Hematopoietic multipotent progenitor cell (in vitro differentiated cells): ENCODE data around the gene MUC5B. TPM values are rescaled to one million over a fixed set of nuclear protein-coding genes. Genes with fewer than 3 reads are reported as not detected.

Experiments used
- DNase-seq, 3 donors: peaks; one replicate each; pipeline ENCODE4 v3.0.0-alpha.2; 2011 to 2015; ENCODE audit warnings: low read depth in 2 of 3, low spot score in 2 of 3
- small RNA-seq: library from RNA; depleted of rRNA; stranded (forward); fragments of <200 nt; gene quantifications from one replicate; pipeline ENCODE3, GENCODE V24; 2012
- total RNA-seq: library from RNA; depleted of rRNA; stranded (reverse); fragments of >200 nt; gene quantifications from one replicate; pipeline ENCODE4 v1.2.3, GENCODE V29; 2012

Gene MUC5B
- total RNA-seq, 1 donor: under 0.01 TPM

GRCh38 chr11:1306186-1307162 is 83.6 kb downstream of the MUC5B start:
- DNase-seq: no peak

- DNase-seq: peak in 2 of 3 donors; percentile 41 to 46
Measured at GRCh38 chr11:1307163-1307870, 84.5 kb downstream of the MUC5B start.

DNA sequence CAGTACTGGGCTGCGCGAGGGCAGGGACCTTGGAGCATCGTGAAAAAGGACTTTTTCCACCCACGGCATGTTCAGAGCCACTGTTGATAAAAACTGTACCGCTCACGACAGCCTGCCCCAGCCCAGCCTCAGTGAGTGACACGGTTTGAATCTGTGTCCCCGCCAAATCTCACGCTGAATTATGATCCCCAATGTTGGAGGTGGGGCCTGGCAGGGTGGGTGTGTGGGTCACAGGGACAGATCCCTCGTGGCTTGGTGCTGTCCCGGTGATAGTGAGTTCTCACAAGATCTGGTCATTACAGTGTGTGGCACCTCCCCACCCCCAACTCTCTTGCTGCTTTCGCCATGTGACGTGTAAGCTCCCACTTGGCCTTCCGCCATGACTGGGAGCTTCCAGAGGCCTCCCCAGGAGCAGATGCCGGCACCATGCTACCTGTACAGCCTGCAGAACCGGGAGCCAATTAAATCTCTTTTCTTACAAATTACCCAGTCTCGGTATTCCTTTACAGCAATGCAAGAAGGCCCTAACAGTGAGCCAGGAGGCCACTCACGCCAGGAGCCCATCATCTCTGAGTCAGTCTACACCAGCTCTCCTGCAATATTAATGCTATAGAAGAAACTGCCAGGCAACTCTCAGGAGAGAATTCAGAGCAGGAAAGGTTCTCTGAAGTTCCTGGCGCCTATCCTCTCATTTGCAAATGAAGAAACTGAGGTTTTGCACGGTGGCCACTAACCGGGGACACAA is 85.3 kb downstream of the MUC5B start:
- no peak for DNase-seq

DNA sequence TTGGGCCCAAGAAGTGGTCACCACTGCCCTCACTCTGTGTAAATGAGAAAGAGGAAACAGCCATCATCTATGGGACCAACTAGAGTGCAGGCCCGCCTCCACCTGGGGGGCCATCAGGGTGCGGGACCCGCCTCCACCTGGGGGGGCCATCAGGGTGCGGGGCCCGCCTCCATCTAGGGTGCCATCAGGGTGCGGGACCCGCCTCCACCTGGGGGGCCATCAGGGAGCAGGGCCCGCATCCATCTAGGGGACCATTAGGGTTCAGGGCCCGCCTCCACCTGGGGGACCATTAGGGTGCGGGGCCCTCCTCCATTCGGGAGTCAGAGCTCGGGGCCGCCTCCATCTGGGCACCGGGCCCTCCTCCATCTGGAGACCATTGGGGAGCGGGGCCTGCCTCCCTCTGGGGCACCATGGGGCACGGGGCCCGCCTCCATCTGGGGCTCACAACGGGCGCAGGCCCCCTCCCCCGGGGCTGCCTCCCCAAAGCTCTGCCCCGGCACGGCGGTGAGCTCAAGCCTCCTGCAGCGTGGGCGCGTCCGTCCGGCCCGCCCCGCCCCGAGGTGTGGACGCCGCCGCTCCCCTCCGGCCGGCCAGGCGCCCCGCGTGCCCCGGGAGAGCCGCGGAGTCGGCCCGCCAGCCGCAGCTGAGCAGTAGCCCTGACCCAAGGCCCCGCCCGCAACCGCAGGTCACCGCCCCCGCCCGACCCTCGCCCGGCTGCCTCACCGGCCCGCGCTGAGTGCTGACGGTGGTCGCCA is 86.1 kb downstream of the MUC5B start:
- DNase-seq: peak in 1 of 3 donors; percentile 19

DNA sequence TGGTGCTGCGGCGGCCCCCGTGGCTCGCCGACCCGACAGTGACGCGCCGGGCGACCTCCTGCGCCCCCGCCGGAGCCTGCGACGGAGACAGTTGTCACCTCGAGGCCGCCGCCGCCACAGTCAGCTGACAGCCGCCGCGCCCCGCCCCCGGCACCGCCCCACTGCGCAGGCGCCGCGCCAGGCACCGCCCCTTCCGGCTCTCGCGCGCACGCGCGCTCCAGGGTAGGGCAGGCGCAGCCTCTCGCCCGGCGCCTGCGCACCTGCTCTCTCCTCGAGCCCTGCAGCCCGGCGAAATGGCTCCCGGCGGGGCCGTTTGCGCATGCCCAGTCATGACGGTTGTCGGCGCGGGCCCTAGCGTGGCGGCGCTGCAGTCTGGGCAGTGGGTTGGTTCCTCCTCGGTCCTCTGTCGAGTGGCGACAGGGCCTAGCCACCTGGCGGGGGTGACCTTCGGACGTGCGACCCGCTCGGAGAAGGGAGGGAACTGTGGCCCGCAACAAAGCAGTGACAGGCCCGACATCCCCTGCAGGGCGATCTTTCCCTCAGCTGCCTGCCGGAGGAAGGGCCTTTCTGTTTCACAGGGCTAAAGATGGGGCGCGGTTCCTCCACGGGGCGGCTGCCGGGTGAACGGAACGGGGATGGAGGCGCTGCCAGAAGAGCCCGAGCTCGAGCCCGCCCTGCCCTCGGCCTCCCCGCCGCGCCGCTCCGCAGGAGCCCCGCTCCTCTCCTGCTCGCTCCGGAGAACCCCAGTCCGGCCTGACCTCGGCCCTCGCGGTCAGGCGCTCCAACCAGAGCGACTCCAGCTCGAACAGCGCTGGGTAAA is 86.8 kb downstream of the MUC5B start, which contains the start of gene TOLLIP:
Gene TOLLIP, minus strand, starts transcription at position 135 of the 820 bp plus-strand sequence. Its CDS starts 134 bp downstream, at position 1.
- peak; percentile 93 to 99 (median 95) for DNase-seq

DNA sequence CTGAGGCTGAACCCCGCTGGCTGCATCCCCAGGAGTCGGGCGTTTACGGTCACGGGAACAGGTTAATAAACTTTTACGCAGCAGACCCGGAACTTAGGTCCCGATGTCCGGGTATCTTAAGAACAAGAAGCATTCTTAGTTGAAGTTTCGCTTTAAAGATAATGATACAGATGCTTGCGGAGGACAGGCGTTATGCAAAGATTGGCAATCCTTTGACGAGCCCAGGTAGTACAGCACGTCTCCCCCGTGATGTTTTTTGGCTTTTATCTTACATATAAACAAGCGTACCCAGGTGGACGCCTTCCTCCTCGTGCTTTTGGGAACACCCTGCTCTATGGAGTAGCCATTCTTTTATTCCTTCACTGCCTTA is 87.4 kb downstream of the MUC5B start:
- DNase-seq: no peak

DNA sequence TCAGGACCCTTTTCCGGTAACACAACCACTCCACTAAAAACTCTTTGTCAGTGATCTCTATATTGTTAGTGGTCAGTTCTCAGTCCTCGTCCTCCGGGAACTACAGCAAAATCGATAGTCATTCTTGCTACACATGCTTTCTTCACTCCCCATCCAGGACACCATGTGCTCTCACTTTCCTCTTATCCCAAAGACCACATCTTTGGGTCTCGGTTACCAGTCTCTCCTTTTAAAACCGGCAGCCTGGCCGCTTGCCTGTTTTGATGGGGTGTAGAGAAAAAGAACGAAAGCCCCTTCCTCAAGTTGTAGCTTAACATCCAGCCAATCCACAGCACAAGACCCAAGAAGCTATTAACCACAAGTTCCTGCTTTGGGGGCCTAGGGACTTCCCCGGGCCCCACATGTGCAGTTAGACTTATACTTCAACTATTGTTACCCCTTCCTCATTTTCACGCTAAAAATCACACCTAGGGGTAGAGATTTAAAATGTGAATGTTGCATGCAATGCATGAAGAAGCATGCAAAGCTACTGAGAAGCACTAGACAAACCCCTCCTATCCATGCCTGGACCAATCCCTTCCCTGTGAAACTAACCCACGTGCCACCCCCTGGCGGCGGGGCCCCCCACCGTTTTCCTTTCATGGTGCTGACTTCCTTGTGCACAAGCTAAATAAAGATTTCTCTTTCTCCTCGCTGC is 88.1 kb downstream of the MUC5B start:
- DNase-seq: peak in 2 of 3 donors; percentile 65 to 80

Small RNAs within 50 kb of the gene (small RNA-seq; reads per million reads assigned to genes)
- gene MIR6744: not detected

Other genes starting within 250 kb of the MUC5B start
- gene MUC6, start 186.3 kb upstream of the MUC5B start, total RNA-seq: under 0.01 TPM
- gene MUC2, start 148.2 kb upstream of the MUC5B start, total RNA-seq: not detected
- under 0.01 TPM for gene MUC5AC, start 65.1 kb upstream of the MUC5B start, total RNA-seq
- 49.3 TPM for gene TOLLIP, start 86.6 kb downstream of the MUC5B start, total RNA-seq
- gene BRSK2, start 166.9 kb downstream of the MUC5B start, total RNA-seq: 4.0 TPM